ENCODE measurements around the gene EGLN1.

EGLN1 gene

GRCh38 chr1:231421546-231421970 is 529 bp downstream of the EGLN1 start:
- no peak for DNase-seq (ENCODE audit: low spot score)

DNA sequence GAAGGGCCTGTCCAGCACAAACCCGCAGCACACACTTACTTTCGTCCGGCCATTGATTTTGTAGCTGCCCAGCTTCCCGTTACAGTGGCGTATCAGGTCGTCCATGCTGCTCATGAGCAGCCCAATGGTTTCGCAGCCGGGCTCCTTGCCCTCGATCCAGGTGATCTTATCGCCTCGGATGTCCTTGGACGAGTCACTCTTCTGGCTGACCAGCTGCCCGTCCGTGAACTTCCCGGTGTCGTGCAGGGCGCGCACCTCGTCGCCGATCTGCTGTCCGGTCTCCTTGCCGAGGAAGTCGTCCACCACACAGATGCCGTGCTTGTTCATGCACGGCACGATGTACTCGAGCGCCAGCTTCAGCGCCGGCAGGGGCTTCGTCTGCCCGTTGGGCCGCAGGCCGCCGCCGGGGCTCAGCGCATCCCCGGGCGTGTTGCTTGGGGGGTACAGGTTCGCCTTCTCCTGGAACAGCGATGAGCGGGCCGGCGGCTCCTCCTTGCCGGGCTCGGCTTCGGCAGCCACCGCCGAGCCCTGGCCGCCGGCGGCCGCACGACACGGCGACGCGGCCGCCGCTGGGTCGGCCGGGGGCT is 1.0 kb downstream of the EGLN1 start:
- no peak for DNase-seq (ENCODE audit: low spot score)

GRCh38 chr1:231420299-231420958 is 1.7 kb downstream of the EGLN1 start:
- DNase-seq (ENCODE audit: low spot score), result no peak

DNA sequence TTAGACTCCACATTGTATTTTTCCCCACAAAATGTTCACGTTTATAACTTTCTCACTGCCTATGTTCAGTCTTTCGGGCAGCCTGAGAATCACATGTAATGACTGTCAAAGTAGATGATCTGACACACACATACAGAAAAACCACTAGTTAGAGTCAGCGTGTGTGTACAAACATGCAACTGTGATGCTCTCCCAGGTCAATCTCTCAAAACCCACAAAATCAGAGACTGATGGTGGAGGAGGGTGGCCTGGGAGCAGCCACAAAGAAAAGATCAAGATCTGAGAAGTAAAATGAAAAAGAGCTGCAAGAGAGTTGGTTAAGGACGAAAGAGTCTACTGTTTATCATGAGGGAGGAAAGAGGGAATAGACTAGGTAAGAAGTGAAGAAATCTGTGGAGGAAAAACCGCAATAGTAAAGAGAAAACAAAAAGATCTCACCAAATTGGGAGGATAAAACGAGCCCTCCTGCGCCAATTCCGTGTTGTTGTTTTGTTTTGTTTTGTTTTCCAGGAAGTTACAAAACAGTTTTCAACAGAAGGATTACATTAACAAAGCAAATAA is 2.3 kb downstream of the EGLN1 start:
- no peak for DNase-seq (ENCODE audit: low spot score)

GRCh38 chr1:231419147-231419546 is 2.9 kb downstream of the EGLN1 start:
- no peak for DNase-seq (ENCODE audit: low spot score)

GRCh38 chr1:231418741-231419107 is 3.4 kb downstream of the EGLN1 start:
- no peak for DNase-seq (ENCODE audit: low spot score)

- DNase-seq (ENCODE audit: low spot score), result no peak
Observed at GRCh38 chr1:231418101-231418740, 3.9 kb downstream of the EGLN1 start.

DNA sequence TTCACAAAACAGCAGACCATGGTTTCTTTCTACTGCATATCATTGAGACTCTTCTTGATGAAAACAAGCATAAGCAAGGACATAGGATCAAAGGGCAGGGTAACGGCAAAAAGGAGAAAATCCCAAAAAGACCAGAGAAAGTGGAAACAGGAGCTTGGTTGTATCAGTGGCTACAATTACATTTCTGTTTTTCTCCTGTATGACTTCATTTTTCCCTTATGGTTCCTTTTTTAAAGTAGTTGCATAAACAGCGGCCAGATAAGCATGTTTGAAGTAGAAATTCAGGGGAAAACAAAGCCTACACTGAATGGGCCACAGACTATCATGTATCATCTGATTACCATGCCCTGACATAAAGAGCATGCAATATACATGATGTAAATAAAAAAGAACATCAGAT is 4.6 kb downstream of the EGLN1 start:
- DNase-seq (ENCODE audit: low spot score), result no peak

GRCh38 chr1:231416901-231417300 is 5.2 kb downstream of the EGLN1 start:
- no peak for DNase-seq (ENCODE audit: low spot score)

- DNase-seq (ENCODE audit: low spot score), result no peak
Observed at GRCh38 chr1:231415018-231415583, 7.0 kb downstream of the EGLN1 start.

- DNase-seq (ENCODE audit: low spot score), result no peak
Observed at GRCh38 chr1:231414260-231415016, 7.6 kb downstream of the EGLN1 start.

DNA sequence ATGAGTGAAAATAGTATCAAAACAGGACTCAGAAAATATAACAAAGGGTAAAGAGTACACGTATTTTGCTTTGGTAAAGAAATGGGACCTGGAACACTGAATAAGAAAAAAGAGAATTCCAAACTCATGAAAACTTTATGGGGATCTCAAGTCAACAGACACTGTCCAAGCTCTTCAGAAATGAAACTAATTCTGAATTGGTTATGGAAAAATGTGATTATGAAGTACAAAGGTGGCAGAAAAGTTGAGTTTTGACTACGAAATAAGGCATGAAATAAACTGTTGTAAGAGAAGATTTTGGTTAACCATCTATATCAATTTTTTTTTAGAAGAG is 8.4 kb downstream of the EGLN1 start:
- no peak for DNase-seq (ENCODE audit: low spot score)

DNA sequence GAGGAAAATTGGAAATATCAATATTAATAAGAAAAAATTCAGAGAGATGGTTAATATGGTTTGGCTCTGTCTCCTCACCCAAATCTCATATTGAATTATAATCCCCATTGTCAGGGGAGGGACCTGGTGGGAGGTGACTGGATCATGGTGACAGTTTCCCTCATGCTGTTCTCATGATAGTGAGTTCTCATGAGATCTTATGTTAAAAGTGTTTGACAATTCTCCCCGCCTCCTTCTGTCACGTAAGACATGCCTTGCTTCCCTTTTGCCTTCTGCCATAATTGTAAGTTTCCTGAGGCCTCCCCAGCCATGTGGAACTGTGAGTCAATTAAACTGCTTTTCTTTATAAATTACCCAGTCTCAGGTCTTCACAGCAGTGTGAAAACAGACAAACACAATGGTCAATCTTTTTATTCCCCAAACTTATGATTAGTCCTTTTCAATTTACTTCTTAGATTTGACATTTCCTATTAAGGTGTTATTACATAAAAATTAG is 11.0 kb downstream of the EGLN1 start:
- DNase-seq (ENCODE audit: low spot score), result no peak

DNA sequence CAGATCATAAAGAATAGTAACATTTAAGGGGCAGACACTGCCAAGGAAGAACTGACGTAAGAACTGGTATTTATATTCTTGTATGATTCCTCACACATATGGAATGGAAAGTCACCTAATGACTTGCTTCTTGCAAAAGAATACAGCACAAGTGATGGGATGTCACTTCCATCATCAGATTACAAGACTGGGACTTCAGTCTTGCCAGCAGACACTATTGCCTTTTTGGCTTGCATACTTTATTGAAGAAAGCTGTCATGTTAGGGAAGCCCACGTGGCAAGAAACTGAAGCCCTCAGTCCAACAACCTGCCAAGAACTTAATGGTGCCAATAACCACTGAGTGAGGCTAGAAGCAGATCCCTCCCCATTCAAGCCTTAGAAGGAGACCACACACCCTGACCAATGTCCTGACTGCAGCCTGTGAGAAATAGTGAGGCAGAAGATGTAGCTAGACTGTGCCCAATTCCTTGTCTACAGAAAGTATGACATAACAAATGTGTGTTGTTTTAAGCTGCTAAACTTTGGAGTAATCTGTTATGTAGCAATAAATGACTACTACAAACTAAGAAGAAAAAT is 12.0 kb downstream of the EGLN1 start:
- DNase-seq (ENCODE audit: low spot score), result no peak

- no peak for DNase-seq (ENCODE audit: low spot score)
Observed at GRCh38 chr1:231408528-231409094, 13.5 kb downstream of the EGLN1 start.

DNA sequence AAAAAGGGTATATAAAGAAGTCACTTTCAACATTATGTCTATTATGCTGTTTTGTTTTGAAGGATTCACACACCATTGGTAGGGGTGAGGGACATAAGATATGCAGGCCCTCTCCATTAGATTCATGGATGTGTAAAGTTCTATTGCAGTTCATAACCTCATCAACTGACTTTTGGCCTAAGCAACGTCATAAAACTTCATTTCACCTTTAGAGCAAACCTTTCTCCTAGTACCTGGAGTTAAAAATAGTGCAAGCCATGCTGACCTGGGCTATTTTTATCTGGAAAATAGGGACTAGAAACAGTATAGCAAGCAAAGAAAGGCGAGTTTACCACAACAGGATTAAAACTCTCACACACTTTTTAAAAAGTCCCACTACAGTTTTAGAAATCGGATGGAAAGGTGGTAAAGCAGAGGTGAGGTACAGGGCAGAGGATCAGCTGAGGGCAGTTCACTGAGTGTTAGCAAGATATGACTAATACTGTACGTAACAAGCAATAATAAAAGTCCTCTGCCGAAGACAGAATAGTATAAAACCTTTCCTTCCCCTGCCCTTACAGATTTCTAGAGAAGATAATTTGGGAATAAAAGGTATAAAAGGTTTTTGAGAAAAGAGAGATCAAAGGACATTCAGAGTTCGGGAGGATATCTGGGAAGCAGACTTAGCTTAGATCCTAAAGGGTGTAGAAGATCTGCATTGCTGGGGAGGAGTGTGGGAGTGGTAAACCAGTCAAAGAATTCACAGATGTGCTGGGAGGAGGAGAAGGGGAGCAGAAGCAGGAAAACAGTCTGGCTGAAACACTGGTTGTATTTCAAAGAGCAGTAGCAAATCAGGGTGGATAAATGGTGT is 14.3 kb downstream of the EGLN1 start:
- no peak for DNase-seq (ENCODE audit: low spot score)

DNA sequence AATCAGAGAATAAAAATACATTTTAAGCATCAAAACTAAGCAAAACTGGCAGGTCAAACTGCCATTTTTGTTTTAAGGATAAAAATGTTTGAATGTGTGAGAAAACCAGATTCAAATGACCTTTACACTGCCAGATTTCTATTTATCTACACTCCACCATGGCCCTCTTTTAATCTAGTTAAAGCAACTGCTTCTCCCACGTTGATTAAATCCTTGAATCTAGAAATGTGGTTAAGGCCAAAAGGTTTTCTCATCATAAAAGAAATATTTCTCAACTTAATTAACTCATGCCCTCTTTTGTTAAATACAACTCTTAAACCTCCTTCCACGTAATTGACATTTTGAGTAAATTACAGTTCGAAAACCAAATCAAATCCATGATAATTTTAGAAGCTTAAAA is 15.0 kb downstream of the EGLN1 start:
- no peak for DNase-seq (ENCODE audit: low spot score)

- DNase-seq (ENCODE audit: low spot score), result no peak
Observed at GRCh38 chr1:231404318-231404717, 17.8 kb downstream of the EGLN1 start.

DNA sequence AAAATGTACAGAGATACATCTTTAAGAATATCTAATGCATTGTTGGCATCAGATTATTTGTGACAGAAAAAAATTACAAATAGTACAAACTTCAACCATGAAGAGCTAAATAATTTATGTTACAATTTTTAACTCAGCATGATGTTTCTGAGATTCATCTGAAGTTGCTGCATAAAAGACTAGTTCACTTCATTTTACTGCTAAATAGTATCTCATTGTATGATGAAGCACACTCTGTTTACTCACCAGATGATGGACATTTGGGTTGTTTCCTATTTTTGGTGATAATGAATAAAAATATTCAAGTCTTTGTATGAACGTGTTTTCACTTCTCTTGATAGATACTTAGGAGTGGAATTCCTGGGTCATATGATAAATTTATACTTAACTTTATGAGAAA is 20.6 kb downstream of the EGLN1 start:
- no peak for DNase-seq (ENCODE audit: low spot score)

DNA sequence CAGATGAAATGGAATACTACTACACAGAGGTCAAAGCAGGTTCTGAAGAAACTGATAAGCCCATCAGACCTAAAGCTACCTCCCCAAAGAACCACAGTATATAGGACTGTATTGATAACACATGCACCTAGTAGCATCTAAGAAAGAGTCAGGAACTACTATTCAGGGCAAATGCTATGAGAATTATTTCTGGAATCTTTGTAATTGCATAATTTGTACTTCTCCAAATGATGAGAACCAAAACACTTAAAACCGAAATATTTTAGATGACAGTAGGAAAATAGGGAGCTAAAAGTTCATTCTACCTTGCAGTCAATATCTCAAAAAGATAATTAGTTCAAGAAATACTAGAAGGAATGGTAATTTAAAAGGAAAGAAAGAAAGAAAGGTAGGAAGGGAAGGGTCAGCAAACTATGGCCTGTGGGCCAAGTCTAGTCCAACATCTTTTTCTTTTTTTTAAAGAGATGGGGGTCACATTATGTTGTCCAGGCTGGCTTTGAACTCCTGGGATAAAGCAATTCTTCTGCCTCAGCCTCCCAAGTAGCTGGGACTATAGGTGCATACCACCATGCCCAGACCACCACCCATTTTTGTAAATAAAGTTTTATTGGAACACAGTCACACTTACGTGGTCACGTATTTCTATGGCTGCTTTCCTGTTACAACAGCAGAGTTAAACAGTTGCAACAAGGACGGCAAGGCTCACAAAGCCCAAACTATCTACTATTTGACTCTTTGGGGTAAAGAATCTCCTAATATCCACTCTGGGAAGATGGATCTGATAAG is 24.0 kb downstream of the EGLN1 start:
- no peak for DNase-seq (ENCODE audit: low spot score)

Measured in HuH-7.5 (cell line).